Measurements from ENCODE around the gene KLHDC7A.
"Not testable (repeated sequence)": the region's sequence is repeated elsewhere in the genome, so short reads cannot be mapped to it uniquely, and the experiment has no call there.

Gene KLHDC7A
- total RNA-seq: 0 to 2.2 (median 0) reads per million in 17 experiments

DNA sequence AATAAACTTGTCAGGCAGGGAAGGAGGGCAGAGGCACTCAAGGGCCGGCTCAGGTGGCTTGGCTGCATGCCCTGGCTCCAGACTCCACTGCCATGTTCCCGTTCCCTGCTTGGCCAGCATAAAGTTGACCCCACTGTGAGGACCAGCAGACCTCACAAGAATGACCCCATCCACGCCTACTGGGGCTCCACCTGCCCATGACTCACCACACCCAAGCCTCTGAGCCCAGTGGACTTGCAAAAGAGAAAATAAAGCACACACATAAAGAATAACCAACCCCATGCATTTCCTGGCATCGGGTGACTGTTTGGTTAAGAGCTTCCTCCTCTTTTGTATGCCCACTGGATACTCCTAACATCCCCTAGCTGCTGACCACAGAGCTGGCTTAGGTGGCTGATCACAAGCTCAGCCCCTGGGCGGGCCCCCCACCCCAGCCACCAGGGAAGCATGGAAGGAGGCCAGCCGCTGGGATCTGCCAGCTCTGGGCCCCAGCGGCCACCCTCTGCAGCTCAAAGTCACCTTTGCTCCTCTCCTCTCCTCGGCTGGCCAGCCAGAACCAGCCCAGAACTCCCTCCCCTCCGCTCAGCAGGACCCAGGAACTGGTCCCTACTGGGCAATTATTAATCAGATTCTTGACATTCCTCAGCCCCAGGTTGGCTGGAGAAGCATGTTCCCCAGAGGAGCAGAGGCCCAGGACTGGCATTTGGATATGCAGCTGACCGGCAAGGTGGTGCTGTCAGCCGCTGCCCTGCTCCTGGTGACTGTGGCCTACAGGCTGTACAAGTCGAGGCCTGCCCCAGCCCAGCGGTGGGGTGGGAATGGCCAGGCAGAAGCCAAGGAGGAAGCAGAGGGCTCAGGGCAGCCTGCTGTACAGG lies at the start of gene KLHDC7A:
Gene KLHDC7A, plus strand, starts transcription at position 616 of the 875 bp plus-strand sequence. Its CDS starts 52 bp downstream, at position 668.
- peak; percentile 4 to 34 (median 12) for DNase-seq

DNA sequence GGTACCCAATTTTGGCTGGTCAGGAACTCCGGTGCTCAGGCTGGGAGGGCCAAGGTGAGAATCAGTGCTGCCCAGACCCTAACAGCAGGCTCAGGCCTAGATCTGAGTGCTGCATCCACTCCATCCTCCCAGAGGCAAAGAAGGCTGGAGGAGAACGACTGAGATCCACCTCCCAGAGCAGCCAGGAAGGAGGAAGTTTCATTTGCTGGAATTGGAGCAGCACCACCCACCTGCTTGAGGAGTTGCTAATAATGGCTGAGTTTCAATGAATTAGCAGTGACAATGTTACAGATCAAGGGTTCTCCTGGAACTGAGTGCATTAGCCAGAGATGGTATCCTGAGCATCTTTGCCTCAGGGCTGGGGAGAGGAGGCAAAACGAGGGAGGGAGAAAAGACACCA lies 46.7 kb upstream of the KLHDC7A start:
- DNase-seq: no peak

GRCh38 chr1:18440385-18441226 lies 40.1 kb upstream of the KLHDC7A start:
- no peak for DNase-seq

- no peak for DNase-seq
These were observed 36.9 kb upstream of the KLHDC7A start for GRCh38 chr1:18443587-18444520.

DNA sequence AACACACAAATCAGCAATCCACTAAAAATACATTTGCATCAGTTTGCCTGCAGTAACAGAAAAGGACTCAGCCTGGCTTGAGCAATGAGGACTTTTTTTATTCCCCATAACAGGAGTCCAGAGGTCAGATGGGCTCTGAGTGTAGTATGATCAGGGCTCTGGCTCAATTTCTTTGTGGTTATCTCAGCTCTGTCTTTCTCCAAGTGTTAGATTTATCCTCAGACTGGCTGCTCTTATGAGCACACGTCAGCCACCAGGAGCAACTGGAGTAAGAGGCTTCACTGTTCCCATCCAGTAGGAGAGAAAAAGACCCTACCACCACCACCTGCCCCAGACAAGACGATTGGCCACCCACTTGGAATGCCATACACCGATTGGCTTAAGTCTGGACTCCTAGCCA lies 36.2 kb upstream of the KLHDC7A start:
- no peak for DNase-seq

- no peak for DNase-seq
These were observed 34.0 kb upstream of the KLHDC7A start for GRCh38 chr1:18446751-18447150.

DNA sequence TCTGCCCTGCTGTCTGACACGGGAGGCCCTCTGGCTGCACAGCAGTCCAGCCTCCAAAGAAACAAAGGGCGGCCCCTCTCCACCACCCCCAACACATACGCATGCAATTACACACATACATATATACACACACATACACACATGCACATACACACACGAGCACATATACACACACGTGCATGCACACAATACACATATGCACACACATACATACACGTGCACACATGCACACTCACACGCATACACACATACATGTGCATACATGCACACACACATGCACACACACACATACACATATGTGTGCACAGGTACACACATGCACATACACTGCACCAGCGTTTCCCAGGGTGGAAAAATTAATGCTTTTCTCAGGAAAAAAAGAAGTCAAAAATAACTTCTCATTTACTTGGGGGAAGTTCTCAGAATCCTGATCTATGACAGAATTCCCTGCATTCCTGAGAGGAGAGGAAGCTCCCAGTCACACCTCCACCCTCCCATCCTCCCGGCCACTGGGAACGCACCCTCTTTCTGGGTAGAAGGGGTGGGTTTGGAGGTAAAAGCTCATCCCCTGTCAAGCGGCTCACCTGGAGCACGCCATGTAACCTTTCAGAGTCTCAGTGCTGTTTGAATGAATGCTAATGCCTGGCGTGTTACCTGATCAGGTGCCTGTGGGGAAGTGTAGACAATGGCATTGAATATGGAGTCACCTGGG lies 33.1 kb upstream of the KLHDC7A start:
- no peak for DNase-seq

DNA sequence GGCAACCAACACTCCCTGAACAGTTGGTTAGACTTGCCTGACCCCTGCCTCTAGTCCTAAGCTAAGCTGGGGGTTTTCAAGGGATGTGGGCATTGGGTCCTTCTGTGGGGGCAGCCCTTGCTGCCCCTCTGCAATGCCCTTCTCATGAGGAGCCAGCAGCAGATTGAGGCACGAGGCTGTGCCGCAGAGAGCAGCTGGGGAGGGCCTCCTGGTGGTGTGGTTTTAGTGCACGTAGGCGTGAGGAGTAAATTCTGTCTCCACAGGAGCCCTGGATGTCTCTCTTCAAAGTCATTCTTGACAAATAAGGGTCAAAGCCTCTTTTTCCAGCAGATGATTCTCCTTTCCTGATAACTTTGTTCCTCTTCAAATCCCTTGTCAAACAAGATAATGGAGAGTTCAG lies 31.8 kb upstream of the KLHDC7A start:
- no peak for DNase-seq

DNA sequence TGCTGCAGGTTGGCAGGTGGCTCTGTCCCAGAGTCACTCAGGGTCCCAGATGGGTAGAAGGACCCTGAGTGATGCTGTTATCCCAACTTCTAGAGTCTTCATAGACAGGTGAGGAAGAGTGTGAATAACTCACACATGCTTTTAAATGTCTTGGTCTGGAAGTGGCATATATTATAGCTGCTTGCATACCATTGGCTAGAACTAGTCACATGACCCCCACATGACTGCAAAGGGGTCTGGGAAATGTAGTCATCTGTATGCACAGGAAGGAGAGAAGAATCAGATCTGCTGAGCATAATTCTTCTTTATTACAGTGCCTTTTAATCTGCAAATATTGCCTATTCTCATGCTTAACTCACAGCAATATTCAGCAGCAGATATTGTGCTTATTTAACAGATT lies 28.2 kb upstream of the KLHDC7A start:
- peak; percentile 3 to 26 (median 13) for DNase-seq

DNA sequence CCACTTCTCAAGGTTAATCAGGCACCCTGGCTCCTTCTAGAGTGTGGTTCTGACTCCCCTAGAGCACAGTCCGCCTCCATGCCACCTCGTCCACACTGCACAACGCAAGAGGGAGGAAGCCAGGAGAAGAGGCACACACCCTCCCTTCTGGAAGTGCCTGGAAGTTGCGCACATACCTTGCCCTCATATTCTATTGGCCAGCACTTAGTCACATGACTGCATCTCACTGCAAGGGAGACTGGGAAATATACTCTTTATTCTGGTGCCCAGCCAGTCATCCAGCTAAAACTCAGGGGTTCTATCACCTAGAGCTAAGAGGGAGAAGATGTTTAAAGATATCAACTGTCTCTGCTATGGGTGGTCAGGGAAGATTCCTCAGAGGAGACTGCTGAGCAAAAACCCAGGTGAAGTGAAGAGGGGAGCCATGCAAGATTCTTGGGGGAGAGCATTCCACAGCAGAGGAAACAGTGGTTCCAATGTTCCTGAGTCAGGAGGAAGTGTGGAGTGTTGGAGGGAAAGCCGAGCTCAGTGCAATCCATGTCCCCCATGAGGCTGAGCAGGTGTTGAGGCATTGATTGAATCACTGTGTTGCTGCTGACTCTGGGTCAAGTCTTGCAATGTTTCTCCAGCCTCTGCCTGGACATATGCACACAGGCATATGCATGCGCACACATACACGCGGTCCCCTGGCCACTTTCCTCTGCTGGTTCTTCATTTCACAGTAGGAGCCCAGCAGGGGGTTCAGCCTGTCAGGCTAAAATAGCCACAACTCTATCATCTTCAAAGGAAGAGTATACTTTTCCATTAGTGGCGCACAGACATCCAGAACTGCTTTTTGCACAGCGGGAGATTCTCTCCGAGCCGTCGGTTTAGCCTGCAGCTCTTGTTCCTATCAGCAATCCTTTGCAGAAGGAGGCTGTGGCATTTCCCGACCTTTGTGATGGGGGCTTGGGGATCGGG lies 22.3 kb upstream of the KLHDC7A start:
- no peak for DNase-seq

- no peak for DNase-seq
These were observed 19.1 kb upstream of the KLHDC7A start for GRCh38 chr1:18461656-18462055.

DNA sequence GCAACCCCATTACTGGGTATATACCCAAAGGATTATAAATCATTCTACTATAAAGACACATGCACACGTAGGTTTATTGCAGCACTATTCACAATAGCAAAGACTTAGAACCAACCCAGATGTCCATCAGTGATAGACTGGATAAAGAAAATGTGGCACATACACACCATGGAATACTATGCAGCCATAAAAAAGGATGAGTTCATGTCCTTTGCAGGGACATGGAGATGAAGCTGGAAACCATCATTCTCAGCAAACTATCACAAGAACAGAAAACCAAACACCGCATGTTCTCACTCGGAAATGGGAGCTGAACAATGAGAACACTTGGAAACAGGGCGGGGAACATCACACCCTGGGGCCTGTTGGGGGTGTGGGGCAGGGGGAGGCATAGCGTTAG lies 18.2 kb upstream of the KLHDC7A start:
- DNase-seq: not testable (repeated sequence)

DNA sequence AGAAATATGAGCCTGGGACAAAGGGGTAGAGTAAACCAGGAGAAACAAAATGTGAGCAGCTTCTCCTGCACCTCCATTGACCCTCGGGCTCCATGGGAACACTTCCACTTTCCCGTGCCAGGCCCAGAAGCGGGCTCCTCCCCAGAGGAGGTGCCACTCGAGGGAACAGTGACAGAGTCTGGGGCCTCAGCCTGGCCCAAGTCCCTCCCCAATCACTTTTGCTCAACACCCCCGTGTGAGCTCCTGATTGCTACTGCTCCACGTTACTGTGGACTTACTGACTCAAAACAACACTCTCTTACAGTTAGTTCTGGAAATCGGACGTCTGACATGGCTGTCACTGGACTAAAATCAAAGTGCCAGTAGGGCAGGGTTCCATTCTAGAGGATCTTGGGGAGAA lies 17.7 kb upstream of the KLHDC7A start:
- DNase-seq: no peak

- no peak for DNase-seq
These were observed 16.6 kb upstream of the KLHDC7A start for GRCh38 chr1:18463984-18464664.

- DNase-seq: no peak
These were observed 16.1 kb upstream of the KLHDC7A start for GRCh38 chr1:18464665-18465050.

DNA sequence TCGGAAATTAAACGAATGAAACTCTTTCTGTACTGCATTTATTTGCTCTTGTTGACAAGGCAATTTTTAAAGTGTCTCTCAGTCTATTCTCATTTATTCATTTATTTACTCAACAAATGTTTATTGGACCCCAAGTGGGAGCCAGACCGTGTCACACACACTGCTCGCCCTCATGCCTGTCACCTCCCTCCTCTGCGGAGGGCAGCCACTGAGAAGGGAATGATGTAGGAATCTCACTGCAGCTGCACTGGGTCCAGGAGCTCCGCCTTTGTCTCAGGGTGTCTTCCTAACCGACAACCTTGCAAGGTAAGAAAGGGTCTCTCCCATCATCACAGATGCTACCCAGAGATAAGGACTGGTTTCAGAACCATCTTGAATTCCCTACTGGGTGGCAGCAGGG lies 14.1 kb upstream of the KLHDC7A start:
- DNase-seq: no peak

GRCh38 chr1:18468570-18468969 lies 12.2 kb upstream of the KLHDC7A start:
- no peak for DNase-seq

GRCh38 chr1:18469514-18469913 lies 11.2 kb upstream of the KLHDC7A start:
- DNase-seq: no peak

DNA sequence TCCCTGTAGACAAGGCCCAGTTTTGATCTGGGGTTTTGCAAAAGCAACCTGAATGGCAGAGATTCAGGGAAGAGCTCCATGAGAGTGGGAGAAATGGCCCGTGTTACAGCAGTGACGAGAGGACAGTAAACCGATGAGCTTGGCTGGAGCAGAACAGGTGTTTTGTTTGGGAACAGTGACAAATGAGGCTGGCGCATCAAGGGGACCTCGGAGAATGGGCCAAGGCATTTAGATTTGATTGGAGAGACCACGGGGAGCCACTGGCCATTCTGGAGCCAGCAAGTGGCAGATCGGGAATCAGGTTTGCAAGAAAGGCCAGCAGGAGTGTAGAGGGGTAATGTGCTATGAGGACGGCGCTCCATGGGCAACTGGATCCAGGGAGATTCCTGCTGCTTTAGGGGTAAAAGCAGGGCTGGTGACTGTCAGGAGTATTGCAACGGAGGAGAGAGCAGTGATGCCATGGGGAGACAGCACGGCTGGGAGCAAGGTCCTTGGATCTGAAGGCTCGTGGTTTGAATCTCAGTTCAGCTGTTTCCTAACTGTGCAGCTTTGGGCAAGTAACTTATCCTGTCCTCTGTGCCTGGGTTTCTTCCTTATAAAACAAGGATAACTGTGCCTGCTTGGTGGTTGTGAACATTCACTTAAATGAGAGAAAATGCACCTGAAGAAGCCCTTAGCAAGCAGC lies 9.9 kb upstream of the KLHDC7A start:
- no peak for DNase-seq
